HepG2 (cell line): ENCODE results near the gene MRGPRF. TPM values are rescaled to one million over a fixed set of nuclear protein-coding genes. Genes with fewer than 3 reads are reported as not detected.

Experiments
- ATAC-seq: fragments of 200-7000 bp; cut with Tn5 transposase; 3 replicates; pipeline ENCODE4 v1.9.1; 2020; ENCODE audit warnings: mild to moderate bottlenecking, moderate library complexity
- BruUV-seq: library from RNA; stranded (reverse); fragments of 400-500 nt; replicated peaks from 2 replicates; lab custom pipeline; 2021; lab: Mats Ljungman, UMichigan
- CTCF ChIA-PET: fragments of 300-600 bp; formaldehyde crosslinking; extraction: SDS; loops from one replicate; lab custom pipeline; 2021; ENCODE audit warnings: low total read pairs, inconsistent platforms, low intra/inter-chr PET ratio; lab: Yijun Ruan, JAX
- POLR2A ChIA-PET: fragments of 350-600 bp; sonication (Branson Sonifier 250); formaldehyde crosslinking; loops from one replicate; lab custom pipeline; 2020; ENCODE audit warnings: antibody characterized with exemption, inconsistent platforms; lab: Yijun Ruan, JAX
- DNase-seq: peaks from one replicate; pipeline ENCODE4 v3.0.0-alpha.2; 2015; ENCODE audit warnings: low spot score
- FAIRE-seq: peaks from 3 replicates; lab custom pipeline; 2011; peaks lifted over from hg19 to GRCh38; lab: Jason Lieb, UNC
- H2AFZ ChIP-seq: one replicate; pipeline ENCODE4 v1.6.1; 2011; ENCODE audit warnings: low read length, inconsistent platforms
- H3K27ac ChIP-seq: fragments of 300-600 bp; 3 replicates; pipeline ENCODE4 v1.8.0; 2011; ENCODE audit warnings: mixed run types, mild to moderate bottlenecking, mixed read lengths, low read length, inconsistent platforms; ENCODE audit not compliant: insufficient read depth; ENCODE audit errors: extremely low read length
- H3K27me3 ChIP-seq, 2 experiments: fragments of 200-600 bp in 1 of 2; 2 replicates in 1 of 2; 3 replicates in 1 of 2; pipeline versions ENCODE4 v1.6.0 to v1.8.0; 2011; ENCODE audit warnings: low read length in 2 of 2, mild to moderate bottlenecking in 2 of 2, moderate library complexity in 2 of 2, inconsistent platforms in 1 of 2; ENCODE audit not compliant: insufficient read depth in 2 of 2, control insufficient read depth in 1 of 2
- H3K36me3 ChIP-seq, 2 experiments: fragments of 200-600 bp in 1 of 2; replicated peaks in 1 of 2; 2 replicates in 1 of 2; 3 replicates in 1 of 2; pipeline versions ENCODE4 v1.5.1 to v1.8.0; 2011; ENCODE audit warnings: low read length in 2 of 2, inconsistent platforms in 1 of 2; ENCODE audit not compliant: insufficient read depth in 2 of 2, control insufficient read depth in 1 of 2
- H3K4me1 ChIP-seq: 2 replicates; pipeline ENCODE4 v1.5.1; 2012; ENCODE audit warnings: low read length, inconsistent platforms; ENCODE audit not compliant: insufficient read depth
- H3K4me2 ChIP-seq: 2 replicates; pipeline ENCODE4 v1.6.0; 2011; ENCODE audit warnings: low read depth, low read length, inconsistent platforms
- H3K4me3 ChIP-seq, 3 experiments: fragments of 200-600 bp in 1 of 3; sonication (generic), shearing (Covaris generic) in 1 of 3; replicated peaks in 1 of 3; 2 replicates each; pipeline ENCODE4 v1.5.1; 2011 to 2016; ENCODE audit warnings: low read length in 3 of 3, inconsistent platforms in 2 of 3, low read depth in 2 of 3, mild to moderate bottlenecking in 2 of 3, control low read depth in 1 of 3, mixed read lengths in 1 of 3; ENCODE audit not compliant: insufficient read depth in 1 of 3
- H3K79me2 ChIP-seq: one replicate; pipeline ENCODE4 v1.6.1; 2011; ENCODE audit warnings: low read length, inconsistent platforms; ENCODE audit not compliant: insufficient read depth
- H3K9ac ChIP-seq: 2 replicates; pipeline ENCODE4 v1.6.0; 2011; ENCODE audit warnings: mild to moderate bottlenecking, low read depth, low read length, inconsistent platforms; ENCODE audit not compliant: insufficient read depth
- H3K9me3 ChIP-seq: 2 replicates; pipeline ENCODE4 v1.5.1; 2012; ENCODE audit warnings: mild to moderate bottlenecking, low read length
- H4K20me1 ChIP-seq: 2 replicates; pipeline ENCODE4 v1.6.0; 2011; ENCODE audit warnings: inconsistent platforms, mild to moderate bottlenecking, low read length, moderate library complexity; ENCODE audit not compliant: insufficient read depth
- CHD2 ChIP-seq: IDR thresholded peaks from 2 replicates; pipeline ENCODE4 v1.6.1; 2011; ENCODE audit warnings: low read depth, low read length, improper control_type of control experiment
- DPF2 ChIP-seq: sonication (generic); formaldehyde crosslinking; IDR thresholded peaks from 2 replicates; pipeline ENCODE4 v1.4.0; 2020; ENCODE audit warnings: mild to moderate bottlenecking, low read depth, missing genetic modification reagents, borderline replicate concordance
- ERF ChIP-seq: IDR thresholded peaks from 2 replicates; pipeline ENCODE4 v1.6.1; 2018; ENCODE audit warnings: missing biosample characterization, missing genetic modification reagents
- FOXJ3 ChIP-seq: sonication (generic); formaldehyde crosslinking; IDR thresholded peaks from 2 replicates; pipeline ENCODE4 v1.4.0; 2020; ENCODE audit warnings: missing genetic modification reagents, mild to moderate bottlenecking, borderline replicate concordance
- KLF16 ChIP-seq, 2 experiments: sonication (generic) in 1 of 2; formaldehyde crosslinking in 1 of 2; IDR thresholded peaks; 2 replicates each; pipeline versions ENCODE4 v1.6.1 to v1.8.0; 2016 to 2023; ENCODE audit warnings: missing genetic modification reagents in 2 of 2, missing compliant biosample characterization in 1 of 2
- LCORL ChIP-seq, 2 experiments: fragments of 450-650 bp in 1 of 2; sonication (generic) in 1 of 2; formaldehyde crosslinking in 1 of 2; IDR thresholded peaks; 2 replicates each; pipeline versions ENCODE4 v1.5.0 to v1.6.1; 2017 to 2020; ENCODE audit warnings: antibody characterized with exemption in 1 of 2, missing genetic modification reagents in 1 of 2
- MBD4 ChIP-seq: IDR thresholded peaks from 2 replicates; pipeline ENCODE4 v1.6.1; 2012; ENCODE audit warnings: low read length, inconsistent platforms, borderline replicate concordance
- SMAD3 ChIP-seq: sonication (generic); formaldehyde crosslinking; IDR thresholded peaks from 2 replicates; pipeline ENCODE4 v1.4.0; 2020; ENCODE audit warnings: missing genetic modification reagents
- SOX5 ChIP-seq: IDR thresholded peaks from 2 replicates; pipeline ENCODE4 v1.6.1; 2016; ENCODE audit warnings: borderline replicate concordance
- TMF1 ChIP-seq: sonication (generic); formaldehyde crosslinking; IDR thresholded peaks from 2 replicates; pipeline ENCODE4 v1.8.1; 2022; ENCODE audit warnings: low read depth, missing genetic modification reagents
- ZFP36L1 ChIP-seq: sonication (generic); formaldehyde crosslinking; IDR thresholded peaks from 2 replicates; pipeline ENCODE4 v1.8.0; 2022; ENCODE audit warnings: mild to moderate bottlenecking, missing genetic modification reagents, moderate library complexity
- ZNF329 ChIP-seq: sonication (generic); formaldehyde crosslinking; IDR thresholded peaks from 2 replicates; pipeline ENCODE4 v1.9.0; 2021; ENCODE audit warnings: low read depth, mild to moderate bottlenecking, missing genetic modification reagents
- ZNF337 ChIP-seq: sonication (generic); formaldehyde crosslinking; IDR thresholded peaks from 2 replicates; pipeline ENCODE4 v1.5.1; 2020; ENCODE audit warnings: missing genetic modification reagents, low read depth, mild to moderate bottlenecking, borderline replicate concordance
- ZNF484 ChIP-seq: sonication (generic); formaldehyde crosslinking; IDR thresholded peaks from 2 replicates; pipeline ENCODE4 v1.5.1; 2020; ENCODE audit warnings: mild to moderate bottlenecking, low read depth, missing genetic modification reagents, borderline replicate concordance
- ZNF549 ChIP-seq: sonication (generic); formaldehyde crosslinking; IDR thresholded peaks from 2 replicates; pipeline ENCODE4 v1.5.0; 2020; ENCODE audit warnings: missing genetic modification reagents
- ZNF703 ChIP-seq: sonication (generic); formaldehyde crosslinking; IDR thresholded peaks from 2 replicates; pipeline ENCODE4 v1.5.1; 2020; ENCODE audit warnings: missing genetic modification reagents, mild to moderate bottlenecking, moderate library complexity, borderline replicate concordance
- ZNF768 ChIP-seq: sonication (generic); formaldehyde crosslinking; IDR thresholded peaks from 2 replicates; pipeline ENCODE4 v1.4.0; 2020; ENCODE audit warnings: missing genetic modification reagents
- ZSCAN30 ChIP-seq: sonication (generic); formaldehyde crosslinking; IDR thresholded peaks from 2 replicates; pipeline ENCODE4 v1.5.0; 2020; ENCODE audit warnings: mild to moderate bottlenecking, missing genetic modification reagents
- WGBS: methylation state at CpG from one replicate; pipeline ENCODE4 v1.1.6; 2017; ENCODE audit warnings: low lambda C conversion rate; 5-methylcytosine and 5-hydroxymethylcytosine counted together
- in situ Hi-C: cut with HindIII; loops from 2 replicates; pipeline ENCODE4 v1.10.0; 2017; ENCODE audit warnings: low pct_unique_long_range_greater_than_20kb; ENCODE audit not compliant: extremely low pct_ligation_motif_present
- intact Hi-C: fragments of 100-400 bp; cut with micrococcal nuclease; formaldehyde crosslinking; loops from one replicate; pipeline ENCODE4 v1.10.0; 2022; ENCODE audit not compliant: unreplicated experiment
- polyA plus RNA-seq, 8 experiments: library from polyadenylated mRNA; depleted of rRNA in 3 of 8; stranded (reverse) in 7 of 8; unstranded in 1 of 8; fragments of >200 nt; fragmentation: Illumina TruSeq in 4 of 8; extraction: Trizol in 4 of 8; gene quantifications; 2 replicates each; pipeline versions ENCODE4 v1.2.1 to v1.2.3, GENCODE V29; 2011 to 2016; ENCODE audit warnings: low read depth in 4 of 8, missing spikeins in 1 of 8, mixed read lengths in 1 of 8; ENCODE audit not compliant: insufficient read depth in 1 of 8
- total RNA-seq, 5 experiments: library from RNA; depleted of rRNA; stranded (reverse); fragments of >200 nt; fragmentation: Illumina TruSeq; extraction: Trizol; gene quantifications; 2 replicates each; pipeline ENCODE4 v1.2.3, GENCODE V29; 2016; ENCODE audit warnings: low read depth in 1 of 5
- TF ChIP-seq, protein P1 (sequence below): sonication (generic); formaldehyde crosslinking; IDR thresholded peaks from 2 replicates; pipeline ENCODE4 v1.9.0; 2021; ENCODE audit warnings: missing genetic modification reagents, borderline replicate concordance

The MRGPRF gene
- total and polyA plus RNA-seq, 2 of the 13 experiments (the other 11 are each of a cell fraction or from before 2014, with no cell fraction given) = not detected

- TF ChIP-seq MBD4 = no peak
- TF ChIP-seq ZNF484 (CRISPR knock-in tag) = no peak
- TF ChIP-seq, protein P1, sequence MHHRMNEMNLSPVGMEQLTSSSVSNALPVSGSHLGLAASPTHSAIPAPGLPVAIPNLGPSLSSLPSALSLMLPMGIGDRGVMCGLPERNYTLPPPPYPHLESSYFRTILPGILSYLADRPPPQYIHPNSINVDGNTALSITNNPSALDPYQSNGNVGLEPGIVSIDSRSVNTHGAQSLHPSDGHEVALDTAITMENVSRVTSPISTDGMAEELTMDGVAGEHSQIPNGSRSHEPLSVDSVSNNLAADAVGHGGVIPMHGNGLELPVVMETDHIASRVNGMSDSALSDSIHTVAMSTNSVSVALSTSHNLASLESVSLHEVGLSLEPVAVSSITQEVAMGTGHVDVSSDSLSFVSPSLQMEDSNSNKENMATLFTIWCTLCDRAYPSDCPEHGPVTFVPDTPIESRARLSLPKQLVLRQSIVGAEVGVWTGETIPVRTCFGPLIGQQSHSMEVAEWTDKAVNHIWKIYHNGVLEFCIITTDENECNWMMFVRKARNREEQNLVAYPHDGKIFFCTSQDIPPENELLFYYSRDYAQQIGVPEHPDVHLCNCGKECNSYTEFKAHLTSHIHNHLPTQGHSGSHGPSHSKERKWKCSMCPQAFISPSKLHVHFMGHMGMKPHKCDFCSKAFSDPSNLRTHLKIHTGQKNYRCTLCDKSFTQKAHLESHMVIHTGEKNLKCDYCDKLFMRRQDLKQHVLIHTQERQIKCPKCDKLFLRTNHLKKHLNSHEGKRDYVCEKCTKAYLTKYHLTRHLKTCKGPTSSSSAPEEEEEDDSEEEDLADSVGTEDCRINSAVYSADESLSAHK (CRISPR knock-in tag) = no peak
- no peak for TF ChIP-seq ZNF337 (CRISPR knock-in tag)
- no peak for TF ChIP-seq LCORL (IDR thresholded peaks at IDR 0.05)
- TF ChIP-seq LCORL (CRISPR knock-in tag; IDR thresholded peaks at IDR 0.05) = no peak
- TF ChIP-seq ZNF703 = no peak
- no peak for TF ChIP-seq KLF16 (CRISPR knock-in tag; IDR thresholded peaks at IDR 0.05)
- no peak for TF ChIP-seq ZSCAN30 (CRISPR knock-in tag)
Measured at GRCh38 chr11:68965901-68966853, 46.9 kb downstream of the MRGPRF start (continued).

DNA sequence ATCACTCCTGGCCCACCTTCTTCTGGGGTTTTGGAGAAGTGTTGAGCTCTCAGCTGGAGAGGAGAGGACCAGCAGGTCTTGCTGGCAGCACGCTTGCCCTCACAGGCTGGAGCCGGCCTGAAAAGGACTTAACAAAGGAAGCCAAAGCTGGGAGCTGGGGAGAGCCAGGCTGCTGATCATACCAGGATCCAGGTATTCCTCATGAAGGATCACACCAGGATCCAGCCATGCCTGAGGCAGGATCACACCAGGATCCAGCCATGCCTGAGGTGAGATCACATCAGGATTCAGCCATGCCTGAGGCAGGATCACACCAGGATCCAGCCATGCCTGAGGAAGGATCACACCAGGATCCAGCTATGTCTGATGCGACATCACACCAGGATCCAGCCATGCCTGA is 49.3 kb downstream of the MRGPRF start:
- Histone ChIP-seq H3K4me2 (no peak overlapping the region), H3K27ac (no peak overlapping the region), H3K4me3 (no peak overlapping the region), H3K79me2 (no peaks in the 10 kb centered on the region), H3K27me3 (peaks cover 2 to 21% of the 10 kb centered on the region in 2 experiments), H3K9me3 (no peaks in the 10 kb centered on the region), H3K9ac (no peak overlapping the region), H3K36me3 (no peaks in the 10 kb centered on the region), H3K4me1 (no peaks in the 10 kb centered on the region), H2AFZ (no peak overlapping the region), H4K20me1 (no peaks in the 10 kb centered on the region)
- WGBS = 42% methylated on average over 3 of the region's 3 CpGs
- POLR2A ChIA-PET = no interaction called here
- in situ Hi-C loops = no loop called here
- no peak for DNase-seq
- no TSS peak for BruUV-seq
- peak; percentile 50 for ATAC-seq
- CTCF ChIA-PET = no interaction called here
- FAIRE-seq = peak; percentile 8
- intact Hi-C loops = no loop called here
- TF ChIP-seq TMF1 (no peak), ZNF329 (CRISPR knock-in tag) (no peak), ERF (CRISPR knock-in tag) (no peak), DPF2 (no peak), ZNF549 (CRISPR knock-in tag) (no peak), SOX5 (CRISPR knock-in tag) (no peak), SMAD3 (CRISPR knock-in tag) (no peak), CHD2 (no peak), ZNF768 (no peak), ZFP36L1 (CRISPR knock-in tag) (no peak), FOXJ3 (no peak)
